A549 (cell line): ENCODE data around the gene AKAP8. TPM values are rescaled to one million over a fixed set of nuclear protein-coding genes. Genes with fewer than 3 reads are reported as not detected.

Experiments used
- ATAC-seq, 2 experiments: fragments of 200-7000 bp in 1 of 2; fragments of >200 bp in 1 of 2; cut with Nextera tagmentation in 1 of 2; cut with Tn5 transposase in 1 of 2; 3 replicates each; pipeline versions ENCODE4 v1.8.0 to v1.9.1; 2018 to 2020; ENCODE audit warnings: mild to moderate bottlenecking in 1 of 2, moderate library complexity in 1 of 2
- CTCF ChIA-PET: fragments of 300-600 bp; sonication (Branson Sonifier 250); formaldehyde crosslinking; extraction: SDS; loops from one replicate; lab custom pipeline; 2021; ENCODE audit warnings: antibody characterized with exemption, inconsistent platforms; lab: Yijun Ruan, JAX
- POLR2A ChIA-PET: fragments of 350-600 bp; formaldehyde crosslinking; extraction: SDS; loops from one replicate; lab custom pipeline; 2021; ENCODE audit warnings: antibody characterized with exemption, inconsistent platforms; lab: Yijun Ruan, JAX
- DNase-seq, 2 experiments: peaks; one replicate each; pipeline versions ENCODE4 v3.0.0 to v3.0.0-alpha.2; 2011 to 2016; ENCODE audit warnings: low read depth in 1 of 2, low spot score in 1 of 2
- FAIRE-seq: peaks from 2 replicates; lab custom pipeline; 2011; peaks lifted over from hg19 to GRCh38; lab: Jason Lieb, UNC
- H3K27ac ChIP-seq, 2 experiments: fragments of >200 bp; sonication (Bioruptor Twin); formaldehyde crosslinking; 3 replicates each; pipeline ENCODE4 v1.5.1; 2016 to 2017
- H3K4me1 ChIP-seq: fragments of >200 bp; sonication (Bioruptor Twin); formaldehyde crosslinking; 3 replicates; pipeline ENCODE4 v1.6.1; 2016
- H3K4me2 ChIP-seq: fragments of >200 bp; sonication (Bioruptor Twin); formaldehyde crosslinking; 3 replicates; pipeline ENCODE4 v1.6.1; 2016
- H3K4me3 ChIP-seq: fragments of >200 bp; sonication (Bioruptor Twin); formaldehyde crosslinking; 3 replicates; pipeline ENCODE4 v1.5.1; 2016
- H3K9me3 ChIP-seq: fragments of >200 bp; sonication (Bioruptor Twin); formaldehyde crosslinking; 3 replicates; pipeline ENCODE4 v1.6.1; 2016
- BHLHE40 ChIP-seq: IDR thresholded peaks from 2 replicates; pipeline ENCODE4 v1.6.1; 2012; ENCODE audit warnings: low read depth, low read length, inconsistent platforms
- CHD4 ChIP-seq: fragments of 200-600 bp; sonication (generic); IDR thresholded peaks from 2 replicates; pipeline ENCODE4 v1.6.1; 2016; ENCODE audit warnings: antibody characterized with exemption, mild to moderate bottlenecking, borderline replicate concordance
- ESRRA ChIP-seq: fragments of 150-350 bp; IDR thresholded peaks from 2 replicates; pipeline ENCODE4 v1.6.1; 2014; ENCODE audit warnings: mild to moderate bottlenecking, low read length, borderline replicate concordance
- FOXS1 ChIP-seq: fragments of 250-450 bp; sonication (Bioruptor Pico); IDR thresholded peaks from 2 replicates; pipeline ENCODE4 v1.5.0; 2020; ENCODE audit warnings: mild to moderate bottlenecking, moderate library complexity
- GATA3 ChIP-seq: IDR thresholded peaks from 2 replicates; pipeline ENCODE4 v1.6.1; 2012; ENCODE audit warnings: borderline replicate concordance
- HEYL ChIP-seq: fragments of 250-450 bp; sonication (Bioruptor Pico); IDR thresholded peaks from 2 replicates; pipeline ENCODE4 v1.8.0; 2021; ENCODE audit warnings: mild to moderate bottlenecking, moderate library complexity
- HOXB13 ChIP-seq: fragments of 250-450 bp; sonication (Bioruptor Pico); IDR thresholded peaks from 2 replicates; pipeline ENCODE4 v1.5.0; 2020; ENCODE audit warnings: low read depth, mild to moderate bottlenecking, moderate library complexity
- HOXB5 ChIP-seq: fragments of 250-450 bp; sonication (Bioruptor Pico); IDR thresholded peaks from 2 replicates; pipeline ENCODE4 v1.5.0; 2020; ENCODE audit warnings: mild to moderate bottlenecking, moderate library complexity
- JUNB ChIP-seq: fragments of >200 bp; sonication (Bioruptor Twin); formaldehyde crosslinking; IDR thresholded peaks from 2 replicates; pipeline ENCODE4 v1.6.1; 2016
- KDM1A ChIP-seq: fragments of 200-600 bp; sonication (generic); IDR thresholded peaks from 2 replicates; pipeline ENCODE4 v1.6.1; 2016; ENCODE audit warnings: low read depth, mild to moderate bottlenecking
- KDM5A ChIP-seq: fragments of 200-600 bp; sonication (generic); IDR thresholded peaks from 2 replicates; pipeline ENCODE4 v1.6.1; 2016; ENCODE audit warnings: antibody characterized with exemption, mild to moderate bottlenecking
- MAFK ChIP-seq: fragments of 450-650 bp; IDR thresholded peaks from 2 replicates; pipeline ENCODE4 v1.6.1; 2014; ENCODE audit not compliant: partially characterized antibody
- MAZ ChIP-seq: fragments of 150-350 bp; IDR thresholded peaks from 2 replicates; pipeline ENCODE4 v1.6.1; 2014; ENCODE audit warnings: antibody characterized with exemption, low read depth, low read length, borderline replicate concordance
- MYC ChIP-seq: IDR thresholded peaks from 2 replicates; pipeline ENCODE4 v1.6.1; 2012; ENCODE audit warnings: mild to moderate bottlenecking, inconsistent platforms, low read length, improper control_type of control experiment, borderline replicate concordance
- NFE2L2 ChIP-seq: fragments of 150-350 bp; conservative IDR thresholded peaks from 2 replicates; pipeline ENCODE4 v1.6.1; 2014; ENCODE audit warnings: low read length
- NPAS2 ChIP-seq: fragments of 250-450 bp; sonication (Bioruptor Pico); IDR thresholded peaks from 2 replicates; pipeline ENCODE4 v1.8.0; 2022; ENCODE audit warnings: mild to moderate bottlenecking, moderate library complexity, borderline replicate concordance
- NR3C1 ChIP-seq: fragments of >200 bp; sonication (Bioruptor Twin); formaldehyde crosslinking; IDR thresholded peaks from 3 replicates; pipeline ENCODE4 v1.6.1; 2017
- POLR2A ChIP-seq: IDR thresholded peaks from 2 replicates; pipeline ENCODE4 v1.6.1; 2012; ENCODE audit warnings: mild to moderate bottlenecking, low read length
- POLR2AphosphoS2 ChIP-seq: conservative IDR thresholded peaks from 2 replicates; pipeline ENCODE4 v1.6.1; 2012; ENCODE audit warnings: low read length, improper control_type of control experiment, inconsistent platforms
- RCOR1 ChIP-seq: fragments of 150-350 bp; IDR thresholded peaks from 2 replicates; pipeline ENCODE4 v1.6.1; 2014; ENCODE audit warnings: antibody characterized with exemption, low read length, low read depth
- RFX5 ChIP-seq: fragments of 450-650 bp; IDR thresholded peaks from 2 replicates; pipeline ENCODE4 v1.7.1; 2014; ENCODE audit warnings: antibody characterized with exemption, mild to moderate bottlenecking, moderate library complexity
- SMC3 ChIP-seq: fragments of >200 bp; sonication (Bioruptor Twin); formaldehyde crosslinking; IDR thresholded peaks from 3 replicates; pipeline ENCODE4 v1.6.1; 2018; ENCODE audit warnings: inconsistent platforms
- ZFP36 ChIP-seq: fragments of 450-650 bp; IDR thresholded peaks from 2 replicates; pipeline ENCODE4 v1.6.1; 2014; ENCODE audit warnings: borderline replicate concordance; ENCODE audit not compliant: partially characterized antibody
- ZSCAN20 ChIP-seq: fragments of 250-450 bp; sonication (Bioruptor Pico); IDR thresholded peaks from 2 replicates; pipeline ENCODE4 v1.8.0; 2022; ENCODE audit warnings: mild to moderate bottlenecking, moderate library complexity
- WGBS: methylation state at CpG from one replicate; pipeline ENCODE4 v1.1.6; 2017; ENCODE audit errors: missing lambda C conversion rate; 5-methylcytosine and 5-hydroxymethylcytosine counted together
- polyA plus RNA-seq, 4 experiments: library from polyadenylated mRNA; depleted of rRNA in 3 of 4; stranded (reverse); fragments of >200 nt; fragmentation: RNase III in 1 of 4; extraction: RNeasy Plus Mini Kit Qiagen cat#74134 plus additional on column Dnase treatment in 1 of 4; gene quantifications; 2 replicates in 3 of 4; 3 replicates in 1 of 4; pipeline ENCODE4 v1.2.3, GENCODE V29; 2011 to 2017
- TF ChIP-seq, protein P1 (sequence below): fragments of 200-600 bp; sonication (generic); IDR thresholded peaks from 2 replicates; pipeline ENCODE4 v1.6.1; 2016; ENCODE audit warnings: antibody characterized with exemption, mild to moderate bottlenecking, moderate library complexity
- TF ChIP-seq, protein P2 (sequence below): fragments of 450-650 bp; IDR thresholded peaks from 2 replicates; pipeline ENCODE4 v1.6.1; 2014; ENCODE audit warnings: antibody characterized with exemption
- TF ChIP-seq, protein P3 (sequence below): fragments of >200 bp; sonication (Bioruptor Twin); formaldehyde crosslinking; IDR thresholded peaks from 2 replicates; pipeline ENCODE4 v1.6.1; 2016
- TF ChIP-seq, protein P4 (sequence below): fragments of 150-350 bp; IDR thresholded peaks from 2 replicates; pipeline ENCODE4 v1.6.1; 2014; ENCODE audit warnings: low read depth, mild to moderate bottlenecking, low read length

The AKAP8 gene
- polyA plus RNA-seq, 2 of the 4 experiments (the other 2 are of a cell fraction), result 16.2 to 17.3 TPM

DNA sequence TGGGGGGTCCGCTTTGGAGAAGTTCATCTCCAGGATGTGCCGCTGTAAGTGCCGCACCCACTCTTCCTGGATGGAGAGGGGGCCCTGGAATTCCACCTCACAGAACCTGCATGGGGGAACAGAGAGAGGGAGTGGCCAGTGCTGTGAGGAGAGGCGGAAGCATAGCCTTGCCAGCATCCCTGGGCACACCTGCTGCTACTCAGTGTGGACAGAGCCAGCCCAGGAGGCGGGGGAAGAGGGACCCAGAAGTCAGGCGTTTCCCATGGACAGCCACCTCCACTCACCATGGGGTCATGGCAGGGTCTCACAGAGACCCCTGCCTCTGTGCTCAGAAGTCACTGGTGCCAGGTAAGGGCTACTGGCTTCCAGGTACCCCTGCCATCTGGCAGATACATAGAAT, 43.5 kb upstream of the AKAP8 start:
- no peak overlapping the region for H3K4me3 ChIP-seq
- TF ChIP-seq JUNB (no peak), RCOR1 (no peak), NR3C1 (no peak), NFE2L2 (no peak), HOXB5 (no peak)
- TF ChIP-seq, protein P1, sequence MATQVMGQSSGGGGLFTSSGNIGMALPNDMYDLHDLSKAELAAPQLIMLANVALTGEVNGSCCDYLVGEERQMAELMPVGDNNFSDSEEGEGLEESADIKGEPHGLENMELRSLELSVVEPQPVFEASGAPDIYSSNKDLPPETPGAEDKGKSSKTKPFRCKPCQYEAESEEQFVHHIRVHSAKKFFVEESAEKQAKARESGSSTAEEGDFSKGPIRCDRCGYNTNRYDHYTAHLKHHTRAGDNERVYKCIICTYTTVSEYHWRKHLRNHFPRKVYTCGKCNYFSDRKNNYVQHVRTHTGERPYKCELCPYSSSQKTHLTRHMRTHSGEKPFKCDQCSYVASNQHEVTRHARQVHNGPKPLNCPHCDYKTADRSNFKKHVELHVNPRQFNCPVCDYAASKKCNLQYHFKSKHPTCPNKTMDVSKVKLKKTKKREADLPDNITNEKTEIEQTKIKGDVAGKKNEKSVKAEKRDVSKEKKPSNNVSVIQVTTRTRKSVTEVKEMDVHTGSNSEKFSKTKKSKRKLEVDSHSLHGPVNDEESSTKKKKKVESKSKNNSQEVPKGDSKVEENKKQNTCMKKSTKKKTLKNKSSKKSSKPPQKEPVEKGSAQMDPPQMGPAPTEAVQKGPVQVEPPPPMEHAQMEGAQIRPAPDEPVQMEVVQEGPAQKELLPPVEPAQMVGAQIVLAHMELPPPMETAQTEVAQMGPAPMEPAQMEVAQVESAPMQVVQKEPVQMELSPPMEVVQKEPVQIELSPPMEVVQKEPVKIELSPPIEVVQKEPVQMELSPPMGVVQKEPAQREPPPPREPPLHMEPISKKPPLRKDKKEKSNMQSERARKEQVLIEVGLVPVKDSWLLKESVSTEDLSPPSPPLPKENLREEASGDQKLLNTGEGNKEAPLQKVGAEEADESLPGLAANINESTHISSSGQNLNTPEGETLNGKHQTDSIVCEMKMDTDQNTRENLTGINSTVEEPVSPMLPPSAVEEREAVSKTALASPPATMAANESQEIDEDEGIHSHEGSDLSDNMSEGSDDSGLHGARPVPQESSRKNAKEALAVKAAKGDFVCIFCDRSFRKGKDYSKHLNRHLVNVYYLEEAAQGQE, result no peak
- TF ChIP-seq, all 56 proteins: peak for 0
- ATAC-seq (no peak), DNase-seq (no peak), FAIRE-seq (no peak)
- no peak overlapping the region for H3K27ac ChIP-seq
- no peak overlapping the region for H3K4me2 ChIP-seq
- WGBS, result 100% methylated on average over 4 of the region's 6 CpGs
- H3K9me3 ChIP-seq, result peaks cover 8% of the 10 kb centered on the region; the same call in 1 of the 3 replicates
- POLR2A ChIA-PET, result no interaction called here
- H3K4me1 ChIP-seq, result peaks cover 5% of the 10 kb centered on the region; the same call in 2 of the 3 replicates
- CTCF ChIA-PET, result interaction anchor here (1.2 kb wide), 1 partner anchor 12 kb away, joined by 3 read pairs; no protein-coding TSS in a partner anchor

DNA sequence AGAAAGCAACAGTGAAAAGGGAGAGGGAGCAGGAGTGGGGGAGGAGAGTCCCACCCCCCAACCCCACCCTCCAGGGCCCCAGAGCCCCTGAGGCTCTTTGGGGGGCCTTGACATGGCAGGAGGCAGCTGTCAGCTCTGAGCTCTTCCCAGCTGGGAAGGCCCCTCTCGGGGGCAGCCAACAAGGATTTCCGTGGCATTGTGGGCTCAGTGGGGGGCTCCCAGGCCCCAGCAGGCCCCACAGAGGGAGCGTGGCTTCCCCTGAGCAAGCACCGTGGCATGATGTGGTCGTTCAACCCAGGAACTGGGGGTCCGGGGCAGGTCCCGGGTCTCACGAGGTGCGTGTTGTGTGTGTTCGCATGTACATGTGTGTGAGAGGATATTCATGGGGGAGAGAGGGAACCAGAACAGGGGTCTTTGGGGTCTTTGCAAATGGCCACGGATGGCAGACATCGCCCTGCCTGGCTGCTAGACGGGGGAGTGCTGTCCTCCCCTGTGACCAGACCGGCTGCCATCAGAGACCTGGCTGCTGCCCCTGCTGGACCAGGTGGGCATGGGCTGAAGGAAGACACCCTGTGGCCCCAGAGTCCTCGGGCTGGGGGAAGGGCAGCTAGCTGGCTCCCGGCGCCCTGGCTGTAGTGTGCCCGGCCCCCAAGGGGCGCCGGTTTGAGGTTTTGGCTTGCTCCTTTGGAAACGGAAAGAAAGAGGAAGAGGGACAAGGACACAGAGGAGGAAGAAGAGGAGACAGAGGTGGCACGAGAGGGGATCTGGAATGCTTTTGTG, 42.9 kb upstream of the AKAP8 start:
- H3K4me2 ChIP-seq, result no peak overlapping the region
- 94% methylated on average over 20 of the region's 22 CpGs for WGBS
- no peak overlapping the region for H3K4me3 ChIP-seq
- ChIA-PET CTCF (interaction anchor here (1.1 to 1.9 kb wide), 3 partner anchors 14 to 133 kb away, joined by 3 to 11 read pairs (median 6); no protein-coding TSS in a partner anchor), POLR2A (no interaction called here)
- H3K27ac ChIP-seq, result no peak overlapping the region
- ATAC-seq (no peak), FAIRE-seq (no peak)
- H3K9me3 ChIP-seq, result peaks cover 8% of the 10 kb centered on the region; the same call in 1 of the 3 replicates
- TF ChIP-seq, protein P2, sequence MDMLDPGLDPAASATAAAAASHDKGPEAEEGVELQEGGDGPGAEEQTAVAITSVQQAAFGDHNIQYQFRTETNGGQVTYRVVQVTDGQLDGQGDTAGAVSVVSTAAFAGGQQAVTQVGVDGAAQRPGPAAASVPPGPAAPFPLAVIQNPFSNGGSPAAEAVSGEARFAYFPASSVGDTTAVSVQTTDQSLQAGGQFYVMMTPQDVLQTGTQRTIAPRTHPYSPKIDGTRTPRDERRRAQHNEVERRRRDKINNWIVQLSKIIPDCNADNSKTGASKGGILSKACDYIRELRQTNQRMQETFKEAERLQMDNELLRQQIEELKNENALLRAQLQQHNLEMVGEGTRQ, result no peak
- TF ChIP-seq KDM5A, result no peak
- no peak for TF ChIP-seq BHLHE40
- no peak for TF ChIP-seq ESRRA
- TF ChIP-seq ZSCAN20, result no peak
- TF ChIP-seq, protein P3, sequence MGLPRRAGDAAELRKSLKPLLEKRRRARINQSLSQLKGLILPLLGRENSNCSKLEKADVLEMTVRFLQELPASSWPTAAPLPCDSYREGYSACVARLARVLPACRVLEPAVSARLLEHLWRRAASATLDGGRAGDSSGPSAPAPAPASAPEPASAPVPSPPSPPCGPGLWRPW, result no peak
- no peak for TF ChIP-seq KDM1A
- no peak for TF ChIP-seq MAFK
- TF ChIP-seq MYC, result no peak
- no peak for TF ChIP-seq NFE2L2
- TF ChIP-seq, all 56 proteins: peak for 0
- peaks cover 6% of the 10 kb centered on the region for H3K4me1 ChIP-seq
- no peak for DNase-seq

DNA sequence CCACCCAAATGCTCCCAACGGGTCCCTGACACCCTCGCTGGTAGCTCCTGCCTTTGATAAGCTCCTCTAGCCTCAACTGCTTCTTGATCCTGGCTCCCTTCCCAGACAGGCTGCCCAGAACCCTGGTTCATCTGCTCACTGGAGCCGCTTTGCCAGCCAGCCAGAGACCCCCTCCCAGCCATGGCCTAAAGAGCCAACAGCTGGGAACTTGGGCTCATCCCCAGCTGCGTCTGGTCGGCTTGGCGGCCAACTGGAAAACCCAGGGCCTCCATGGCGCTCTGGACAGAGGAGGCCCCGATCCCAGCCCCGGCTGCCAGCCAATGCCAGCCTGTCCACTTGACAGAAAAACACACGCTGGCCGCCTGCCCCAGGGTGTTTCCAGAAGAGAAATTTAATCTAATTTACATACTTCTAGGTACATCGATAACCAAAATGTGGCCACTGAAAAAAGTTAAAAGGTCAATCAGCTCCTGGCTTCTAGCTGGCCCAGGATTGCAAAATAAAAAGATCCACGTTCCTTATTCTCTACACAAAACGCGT, 42.2 kb upstream of the AKAP8 start:
- ATAC-seq, result no peak
- CTCF ChIA-PET, result interaction anchor here (1.1 to 1.9 kb wide), 3 partner anchors 15 to 134 kb away, joined by 3 to 11 read pairs (median 6); no protein-coding TSS in a partner anchor

More for the DNA sequence above, 42.2 kb upstream of the AKAP8 start:
- FAIRE-seq (no peak), DNase-seq (no peak)
- Histone ChIP-seq H3K4me1 (peaks cover 13% of the 10 kb centered on the region), H3K4me3 (no peak overlapping the region), H3K27ac (no peak overlapping the region), H3K9me3 (peaks cover 8% of the 10 kb centered on the region; the same call in 1 of the 3 replicates), H3K4me2 (no peak overlapping the region)
- no peak for TF ChIP-seq ZFP36
- no peak for TF ChIP-seq FOXS1 (CRISPR knock-in tag)
- TF ChIP-seq NFE2L2, result no peak
- no peak for TF ChIP-seq HOXB5
- TF ChIP-seq RFX5, result no peak
- TF ChIP-seq NPAS2, result no peak
- TF ChIP-seq MAZ, result no peak
- no peak for TF ChIP-seq MYC
- no peak for TF ChIP-seq POLR2AphosphoS2
- no peak for TF ChIP-seq HOXB13 (CRISPR knock-in tag)
- no peak for TF ChIP-seq GATA3
- no peak for TF ChIP-seq POLR2A
- no peak for TF ChIP-seq HEYL (CRISPR knock-in tag)
- no peak for TF ChIP-seq CHD4
- TF ChIP-seq MAFK, result no peak
- TF ChIP-seq SMC3, result no peak
- no peak for TF ChIP-seq KDM5A
- TF ChIP-seq, protein P4, sequence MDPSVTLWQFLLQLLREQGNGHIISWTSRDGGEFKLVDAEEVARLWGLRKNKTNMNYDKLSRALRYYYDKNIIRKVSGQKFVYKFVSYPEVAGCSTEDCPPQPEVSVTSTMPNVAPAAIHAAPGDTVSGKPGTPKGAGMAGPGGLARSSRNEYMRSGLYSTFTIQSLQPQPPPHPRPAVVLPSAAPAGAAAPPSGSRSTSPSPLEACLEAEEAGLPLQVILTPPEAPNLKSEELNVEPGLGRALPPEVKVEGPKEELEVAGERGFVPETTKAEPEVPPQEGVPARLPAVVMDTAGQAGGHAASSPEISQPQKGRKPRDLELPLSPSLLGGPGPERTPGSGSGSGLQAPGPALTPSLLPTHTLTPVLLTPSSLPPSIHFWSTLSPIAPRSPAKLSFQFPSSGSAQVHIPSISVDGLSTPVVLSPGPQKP, result no peak
- POLR2A ChIA-PET, result interaction anchor here (1.4 kb wide), 1 partner anchor 11 kb away, joined by 3 read pairs; no protein-coding TSS in a partner anchor
- 84% methylated on average over 12 of the region's 15 CpGs for WGBS
